Activated naive CD4-positive, alpha-beta T cell treated with anti-CD3 and anti-CD28 coated beads, Interleukin-2, amount 50 U/mL, for 24 hours (primary cell): ENCODE measurements around the gene ZNF415.

Source experiments
- H3K27ac Mint-ChIP-seq: one replicate; pipeline ENCODE4 v1.8.0; 2021; ENCODE audit warnings: mild to moderate bottlenecking, mixed read lengths
- H3K27me3 Mint-ChIP-seq: one replicate; pipeline ENCODE4 v1.8.0; 2021; ENCODE audit warnings: mixed read lengths
- H3K36me3 Mint-ChIP-seq: one replicate; pipeline ENCODE4 v1.8.0; 2021; ENCODE audit warnings: mixed read lengths
- H3K4me1 Mint-ChIP-seq: one replicate; pipeline ENCODE4 v1.8.0; 2021; ENCODE audit warnings: mixed read lengths
- H3K4me3 Mint-ChIP-seq: one replicate; pipeline ENCODE4 v1.8.0; 2021; ENCODE audit warnings: mild to moderate bottlenecking, mixed read lengths
- H3K9me3 Mint-ChIP-seq: one replicate; pipeline ENCODE4 v1.8.0; 2021; ENCODE audit warnings: mixed read lengths

Gene ZNF415

DNA sequence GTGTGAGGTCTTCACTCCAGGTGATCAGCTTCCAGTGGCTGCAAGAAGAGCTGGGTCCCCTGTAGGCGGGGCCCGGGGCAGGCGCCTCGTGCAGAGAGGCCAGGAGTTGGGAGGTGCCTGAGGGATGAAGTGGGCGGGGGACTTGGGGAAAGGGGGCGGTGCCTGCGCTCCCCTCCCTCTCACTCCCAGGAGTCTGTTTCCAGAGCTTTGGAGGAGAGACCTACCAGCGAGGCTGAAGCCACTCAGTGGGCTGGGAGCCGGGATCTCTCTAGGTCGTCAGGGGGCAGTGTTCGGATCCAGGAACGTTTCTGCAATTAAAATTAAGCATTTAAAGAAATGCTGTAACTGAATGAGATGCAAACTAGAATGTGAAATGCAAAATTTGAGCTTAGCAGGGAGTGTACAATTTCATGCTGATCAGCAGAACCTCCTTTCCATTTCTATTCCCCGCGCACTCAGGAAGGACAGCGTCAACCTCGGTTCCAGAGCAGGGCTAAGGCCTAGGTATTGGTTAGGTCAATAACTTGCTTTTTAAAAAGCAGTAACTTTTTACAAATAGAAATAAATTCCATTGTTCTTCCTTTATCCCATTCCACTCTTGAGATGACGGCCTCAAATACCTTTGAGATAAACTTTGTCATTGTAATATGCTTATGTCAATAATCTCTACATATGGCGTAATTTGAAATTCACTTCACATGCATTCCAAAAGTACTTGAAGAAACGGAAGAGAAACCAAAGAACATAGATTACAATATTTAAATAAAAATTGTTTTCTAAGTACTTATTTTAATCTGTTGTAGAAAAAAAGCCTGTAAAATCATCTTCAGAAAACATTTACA lies 41.1 kb downstream of the ZNF415 start:
- no peak overlapping the region for H3K27ac Mint-ChIP-seq
- H3K27me3 Mint-ChIP-seq: no peaks in the 10 kb centered on the region
- no peak overlapping the region for H3K4me3 Mint-ChIP-seq
- peaks cover 12% of the 10 kb centered on the region for H3K9me3 Mint-ChIP-seq
- H3K4me1 Mint-ChIP-seq: peaks cover 8% of the 10 kb centered on the region
- peaks cover 70% of the 10 kb centered on the region for H3K36me3 Mint-ChIP-seq

DNA sequence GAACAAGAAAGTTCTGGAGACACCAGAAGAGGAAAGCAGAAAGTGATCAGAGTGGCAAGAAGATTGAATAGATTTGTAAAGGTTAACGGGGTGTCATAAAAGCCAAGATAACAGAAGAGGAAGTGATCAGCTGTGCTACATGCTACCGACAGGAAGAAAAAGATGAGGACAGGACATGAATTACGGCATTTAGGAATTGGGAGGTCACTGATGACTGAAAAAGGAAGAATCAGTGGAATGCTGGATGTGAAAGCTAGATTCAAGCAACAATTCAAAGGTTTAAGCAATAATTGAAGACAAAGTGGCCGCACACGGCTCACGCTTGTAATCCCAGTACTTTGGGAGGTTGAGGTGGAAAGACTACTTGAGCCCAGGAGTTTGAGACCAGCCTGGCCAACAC lies 44.6 kb downstream of the ZNF415 start:
- Mint-ChIP-seq H3K36me3 (peaks cover 80% of the 10 kb centered on the region), H3K4me3 (no peak overlapping the region), H3K27ac (no peak overlapping the region), H3K27me3 (no peaks in the 10 kb centered on the region), H3K9me3 (peaks cover 9% of the 10 kb centered on the region), H3K4me1 (peaks cover 4% of the 10 kb centered on the region)

DNA sequence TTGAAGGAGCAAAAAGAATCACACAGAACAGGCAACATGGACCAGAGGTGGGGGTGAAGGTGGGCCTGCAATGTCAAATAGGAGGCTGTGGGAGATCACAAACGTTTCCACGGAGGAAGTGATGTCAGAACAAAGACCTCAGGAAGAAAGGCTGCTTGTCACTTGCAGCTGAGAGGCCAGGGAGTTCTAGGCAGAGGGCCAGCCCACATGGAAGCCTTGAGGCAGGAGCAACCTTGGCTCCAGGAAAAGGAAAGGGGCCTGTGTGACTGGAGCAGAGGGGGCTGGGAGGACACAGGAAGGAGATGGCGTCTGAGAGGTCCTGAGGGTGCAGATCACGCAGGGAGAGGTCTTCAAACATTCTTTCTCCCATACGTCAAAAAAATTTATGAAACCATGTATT lies 45.8 kb downstream of the ZNF415 start:
- Mint-ChIP-seq H3K36me3 (peaks cover 83% of the 10 kb centered on the region), H3K4me3 (no peak overlapping the region), H3K9me3 (peaks cover 10% of the 10 kb centered on the region), H3K27me3 (no peaks in the 10 kb centered on the region), H3K4me1 (peaks cover 4% of the 10 kb centered on the region), H3K27ac (no peak overlapping the region)

DNA sequence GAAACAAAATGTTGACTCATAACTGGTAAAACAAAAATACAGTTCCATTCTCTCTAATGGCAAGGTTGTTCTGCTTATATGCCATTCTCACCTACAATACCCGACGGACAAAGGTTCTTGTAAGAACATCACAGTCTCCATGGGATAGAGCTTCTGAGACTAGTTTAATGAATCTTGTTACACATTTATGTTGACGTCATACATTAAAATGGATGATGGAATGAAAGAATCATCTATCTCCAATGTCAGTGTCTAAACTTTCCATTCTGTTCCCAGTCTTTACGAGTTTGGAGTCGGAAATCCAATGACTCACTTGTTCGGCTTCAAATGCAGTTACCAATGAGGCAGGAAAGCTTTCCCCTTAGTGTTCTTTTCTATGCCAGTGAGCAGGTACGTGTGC lies 47.2 kb downstream of the ZNF415 start:
- Mint-ChIP-seq H3K36me3 (peaks cover 87% of the 10 kb centered on the region), H3K4me3 (no peak overlapping the region), H3K27me3 (no peaks in the 10 kb centered on the region), H3K9me3 (peaks cover 20% of the 10 kb centered on the region), H3K4me1 (peaks cover 3% of the 10 kb centered on the region), H3K27ac (no peak overlapping the region)

DNA sequence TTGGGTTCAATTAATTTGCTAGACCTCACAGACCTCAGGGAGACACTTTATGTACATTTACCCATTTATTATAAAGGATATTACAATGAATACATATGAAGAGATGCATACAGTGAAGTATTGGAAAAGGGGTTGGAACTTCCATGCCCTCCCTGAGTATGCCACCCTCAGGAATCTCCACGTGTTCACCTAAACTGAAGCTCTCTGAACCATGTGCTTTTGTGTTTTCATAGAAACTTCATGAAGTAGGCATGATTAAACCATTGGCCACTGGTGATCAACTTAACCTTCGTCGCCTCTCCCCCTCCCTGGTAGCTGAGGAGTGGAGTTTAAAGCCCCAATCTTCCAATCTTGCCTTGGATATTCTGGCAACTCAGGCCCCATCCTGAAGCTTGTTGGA lies 49.8 kb downstream of the ZNF415 start:
- H3K4me1 Mint-ChIP-seq: peaks cover 5% of the 10 kb centered on the region
- H3K27ac Mint-ChIP-seq: no peak overlapping the region
- H3K4me3 Mint-ChIP-seq: no peak overlapping the region
- peaks cover 88% of the 10 kb centered on the region for H3K36me3 Mint-ChIP-seq
- no peaks in the 10 kb centered on the region for H3K27me3 Mint-ChIP-seq
- peaks cover 27% of the 10 kb centered on the region for H3K9me3 Mint-ChIP-seq

DNA sequence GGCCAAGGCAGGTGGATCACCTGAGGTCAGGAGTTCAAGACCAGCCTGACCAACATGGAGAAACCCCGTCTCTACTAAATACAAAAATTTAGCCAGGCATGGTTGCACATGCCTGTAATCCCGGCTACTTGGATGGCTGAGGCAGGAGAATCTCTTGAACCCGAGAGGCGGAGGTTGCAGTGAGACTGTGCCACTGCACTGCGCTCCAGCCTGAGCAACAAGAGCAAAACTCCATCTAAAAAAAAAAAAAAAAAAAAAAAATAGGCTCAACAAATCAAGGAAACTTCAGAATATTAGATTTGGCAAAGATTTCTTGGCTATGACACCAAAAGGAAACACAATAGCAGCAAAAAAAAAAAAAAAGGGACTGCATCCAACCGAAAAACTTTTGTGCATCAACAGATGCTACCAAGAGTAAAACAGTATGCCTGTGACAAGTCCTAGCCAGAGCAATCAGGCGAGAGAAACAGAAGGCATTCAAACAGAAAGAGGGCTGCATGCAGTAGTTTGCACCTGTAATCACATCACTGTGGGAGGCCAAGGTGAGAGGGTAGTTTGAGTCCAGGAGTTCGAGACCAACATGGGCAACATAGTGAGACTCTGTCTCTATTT lies 53.3 kb downstream of the ZNF415 start:
- Mint-ChIP-seq H3K4me3 (no peak overlapping the region), H3K36me3 (peaks cover 83% of the 10 kb centered on the region), H3K4me1 (peaks cover 5% of the 10 kb centered on the region), H3K27me3 (no peaks in the 10 kb centered on the region), H3K9me3 (peaks cover 32% of the 10 kb centered on the region), H3K27ac (no peak overlapping the region)

DNA sequence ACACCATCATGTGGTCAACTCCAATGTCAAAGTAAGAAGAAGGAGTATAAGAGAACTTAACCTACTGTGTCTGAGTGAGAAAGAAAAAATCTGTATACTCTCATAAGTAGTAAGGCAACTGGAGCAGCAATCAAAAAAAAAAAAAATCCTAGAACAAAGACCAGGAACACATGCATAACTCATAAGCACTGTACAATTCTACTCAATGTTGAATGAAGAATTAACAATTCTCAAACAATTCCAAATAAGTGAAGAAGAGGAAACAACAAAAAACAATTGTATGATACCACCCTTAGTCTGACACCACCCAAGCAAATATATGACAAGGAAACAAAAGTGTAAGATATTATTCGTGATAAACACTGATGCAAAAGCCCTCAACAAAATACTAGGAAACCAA lies 54.0 kb downstream of the ZNF415 start:
- no peaks in the 10 kb centered on the region for H3K27me3 Mint-ChIP-seq
- peaks cover 81% of the 10 kb centered on the region for H3K36me3 Mint-ChIP-seq
- no peak overlapping the region for H3K27ac Mint-ChIP-seq
- H3K9me3 Mint-ChIP-seq: peaks cover 37% of the 10 kb centered on the region
- no peak overlapping the region for H3K4me3 Mint-ChIP-seq
- H3K4me1 Mint-ChIP-seq: peaks cover 5% of the 10 kb centered on the region

DNA sequence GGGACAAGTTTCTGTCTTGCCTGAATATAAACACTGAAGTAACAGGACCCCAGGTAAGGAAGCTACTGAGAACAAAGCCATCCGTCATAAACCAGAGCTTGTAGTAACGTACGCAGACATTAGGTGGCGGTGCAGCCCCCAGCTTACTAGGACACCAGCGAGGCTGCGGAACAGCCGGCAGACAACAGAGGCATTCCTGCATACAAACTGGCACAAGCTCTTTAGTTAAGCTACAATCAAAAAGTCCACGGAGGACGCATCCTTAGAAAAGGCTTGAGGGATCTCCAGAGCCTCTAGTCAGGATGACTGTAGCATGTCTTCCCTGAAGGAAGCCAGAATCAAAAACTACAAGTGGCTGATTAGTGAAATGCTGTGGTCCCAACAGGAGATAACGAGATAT lies 55.7 kb downstream of the ZNF415 start:
- peaks cover 78% of the 10 kb centered on the region for H3K36me3 Mint-ChIP-seq
- peaks cover 40% of the 10 kb centered on the region for H3K9me3 Mint-ChIP-seq
- H3K27ac Mint-ChIP-seq: no peak overlapping the region
- peaks cover 5% of the 10 kb centered on the region for H3K4me1 Mint-ChIP-seq
- no peak overlapping the region for H3K4me3 Mint-ChIP-seq
- H3K27me3 Mint-ChIP-seq: no peaks in the 10 kb centered on the region

DNA sequence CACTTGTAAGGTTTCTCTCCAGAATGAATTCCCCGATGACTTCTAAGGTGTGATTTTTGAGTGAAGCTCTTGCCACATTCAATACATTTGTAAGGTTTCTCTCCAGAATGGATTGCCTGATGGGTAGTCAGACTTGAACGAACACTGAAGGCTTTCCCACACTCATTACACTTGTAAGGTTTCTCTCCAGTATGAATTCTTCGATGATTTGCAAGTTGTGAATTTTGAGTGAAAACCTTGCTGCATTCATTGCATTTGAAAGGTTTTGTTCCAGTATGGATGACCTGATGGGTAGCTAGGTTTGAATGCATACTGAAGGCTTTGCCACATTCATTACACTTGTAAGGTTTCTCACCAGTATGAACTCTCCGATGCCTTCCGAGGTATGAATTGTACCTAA lies 63.9 kb downstream of the ZNF415 start:
- H3K27me3 Mint-ChIP-seq: no peaks in the 10 kb centered on the region
- no peaks in the 10 kb centered on the region for H3K4me1 Mint-ChIP-seq
- H3K27ac Mint-ChIP-seq: no peak overlapping the region
- no peak overlapping the region for H3K4me3 Mint-ChIP-seq
- peaks cover 28% of the 10 kb centered on the region for H3K9me3 Mint-ChIP-seq
- peaks cover 51% of the 10 kb centered on the region for H3K36me3 Mint-ChIP-seq

DNA sequence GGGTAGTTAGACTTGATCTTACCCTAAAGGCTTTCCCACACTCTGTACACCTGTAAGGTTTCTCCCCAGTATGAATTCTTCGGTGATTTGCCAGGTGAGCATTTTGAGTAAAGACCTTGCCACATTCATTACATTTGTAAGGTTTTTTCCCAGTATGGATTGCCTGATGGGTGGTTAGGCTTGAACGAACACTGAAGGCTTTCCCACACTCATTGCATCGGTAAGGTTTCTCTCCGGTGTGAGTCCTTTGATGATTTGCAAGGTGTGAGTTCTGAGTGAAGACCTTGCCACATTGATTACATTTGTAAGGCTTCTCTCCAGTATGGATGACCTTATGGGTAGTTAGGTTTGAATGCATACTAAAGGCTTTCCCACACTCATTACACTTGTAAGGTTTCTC lies 64.5 kb downstream of the ZNF415 start:
- Mint-ChIP-seq H3K9me3 (peaks cover 26% of the 10 kb centered on the region), H3K4me1 (no peaks in the 10 kb centered on the region), H3K36me3 (peaks cover 51% of the 10 kb centered on the region), H3K27ac (no peak overlapping the region), H3K4me3 (no peak overlapping the region), H3K27me3 (no peaks in the 10 kb centered on the region)

DNA sequence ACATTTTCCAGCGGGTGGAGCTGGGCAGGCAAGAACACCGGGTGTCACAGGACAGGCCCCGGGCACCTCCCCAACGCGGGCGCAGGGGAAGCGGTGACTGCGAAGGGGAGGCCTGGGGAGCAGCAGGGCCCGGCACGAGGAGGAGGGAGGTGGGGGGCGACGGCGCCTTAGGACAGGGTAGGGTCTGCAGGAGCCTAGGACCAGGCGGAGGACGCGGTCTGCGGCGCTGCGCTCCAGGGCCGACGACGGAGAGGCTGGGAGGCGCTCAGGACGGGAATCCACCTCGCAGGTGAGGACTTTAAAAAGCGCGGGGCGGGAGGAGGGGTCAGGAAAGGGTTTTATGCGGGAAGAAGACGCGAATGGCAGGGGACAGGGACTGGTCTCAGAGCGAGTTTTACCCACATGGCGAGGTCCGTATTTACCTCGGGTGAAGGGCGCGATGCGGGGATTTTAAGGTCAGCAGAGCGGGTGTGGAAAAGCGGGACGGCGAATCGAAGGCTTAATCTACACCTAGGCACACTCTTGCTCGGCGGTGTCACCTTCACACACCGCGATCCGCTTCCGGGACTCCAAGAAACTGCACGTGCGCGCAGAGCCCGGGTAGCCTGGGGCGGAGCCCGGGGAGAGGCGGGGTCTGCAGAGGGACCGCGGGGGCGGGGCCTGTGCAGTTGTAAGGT lies 74.7 kb downstream of the ZNF415 start:
- H3K9me3 Mint-ChIP-seq: peaks cover 10% of the 10 kb centered on the region
- peaks cover 4% of the 10 kb centered on the region for H3K27me3 Mint-ChIP-seq
- no peaks in the 10 kb centered on the region for H3K4me1 Mint-ChIP-seq
- H3K4me3 Mint-ChIP-seq: no peak overlapping the region
- H3K36me3 Mint-ChIP-seq: peaks cover 16% of the 10 kb centered on the region
- H3K27ac Mint-ChIP-seq: no peak overlapping the region
